GM19043 (cell line): ENCODE data around the gene MAGEF1.

Source experiments
- ATAC-seq: cut with Tn5 transposase; IDR thresholded peaks from one replicate; pipeline ENCODE4 v1.9.1; 2021; ENCODE audit warnings: low read depth; ENCODE audit not compliant: unreplicated experiment

The MAGEF1 gene

GRCh38 chr3:184674626-184675025 lies 37.2 kb downstream of the MAGEF1 start:
- no peak for ATAC-seq

GRCh38 chr3:184672977-184673870 lies 38.6 kb downstream of the MAGEF1 start:
- ATAC-seq, result no peak

GRCh38 chr3:184672335-184672734 lies 39.5 kb downstream of the MAGEF1 start:
- ATAC-seq, result no peak

GRCh38 chr3:184670091-184670602 lies 41.7 kb downstream of the MAGEF1 start:
- ATAC-seq, result no peak

GRCh38 chr3:184669578-184669977 lies 42.3 kb downstream of the MAGEF1 start:
- no peak for ATAC-seq

GRCh38 chr3:184666442-184666841 lies 45.4 kb downstream of the MAGEF1 start:
- ATAC-seq, result no peak

GRCh38 chr3:184665101-184665500 lies 46.8 kb downstream of the MAGEF1 start:
- ATAC-seq, result no peak

- no peak for ATAC-seq
Measured at GRCh38 chr3:184663756-184664155, 48.1 kb downstream of the MAGEF1 start.

- ATAC-seq, result no peak
Measured at GRCh38 chr3:184663356-184663755, 48.5 kb downstream of the MAGEF1 start.

- ATAC-seq, result no peak
Measured at GRCh38 chr3:184662187-184662586, 49.7 kb downstream of the MAGEF1 start.

- ATAC-seq, result no peak
Measured at GRCh38 chr3:184660931-184661330, 50.9 kb downstream of the MAGEF1 start.
